Mesodermal cell (in vitro differentiated cells): ENCODE data around the gene ARF6. TPM values are rescaled to one million over a fixed set of nuclear protein-coding genes. Genes with fewer than 3 reads are reported as not detected.
A peak's percentile ranks its signal among the peaks of the same experiment; 100 is the strongest.

Experiments used
- H3K27ac ChIP-seq: 2 replicates; pipeline ENCODE4 v1.7.0; 2013; ENCODE audit warnings: mild to moderate bottlenecking, low read depth, low read length, moderate library complexity; ENCODE audit not compliant: severe bottlenecking
- H3K36me3 ChIP-seq: 2 replicates; pipeline ENCODE4 v1.7.1; 2013; ENCODE audit warnings: mild to moderate bottlenecking, low read length, moderate library complexity; ENCODE audit not compliant: control insufficient read depth, insufficient read depth
- H3K4me1 ChIP-seq: one replicate; pipeline ENCODE4 v1.7.1; 2013; ENCODE audit warnings: mild to moderate bottlenecking, low read length; ENCODE audit not compliant: insufficient read depth, control insufficient read depth, poor library complexity, severe bottlenecking
- H3K4me3 ChIP-seq: 2 replicates; pipeline ENCODE4 v1.7.0; 2013; ENCODE audit warnings: low read length, control low read depth, mild to moderate bottlenecking; ENCODE audit not compliant: insufficient read depth, poor library complexity, severe bottlenecking; ENCODE audit errors: extremely low read depth
- H3K9me3 ChIP-seq: 2 replicates; pipeline ENCODE4 v1.7.1; 2013; ENCODE audit warnings: mild to moderate bottlenecking, low read length, moderate library complexity; ENCODE audit not compliant: control insufficient read depth
- WGBS, 2 experiments: methylation state at CpG; one replicate each; pipeline ENCODE4 v1.1.5; 2013; ENCODE audit warnings: missing lambda C conversion rate in 2 of 2; ENCODE audit not compliant: insufficient coverage in 2 of 2; 5-methylcytosine and 5-hydroxymethylcytosine counted together
- polyA plus RNA-seq, 2 experiments: library from polyadenylated mRNA; stranded (reverse); fragments of 50-300 nt; gene quantifications; one replicate each; pipeline ENCODE4 v1.2.3, GENCODE V29; 2013

The ARF6 gene
- 54.1 TPM for polyA plus RNA-seq (2013, experiment 1 of 2)
- 59.3 TPM for polyA plus RNA-seq (2013, experiment 2 of 2)

- 0% methylated on average over 44 to 66 of the region's 66 CpGs for WGBS, 2 experiments
- H3K27ac ChIP-seq, result peak within 1 kb of the TSS; percentile 96
- H3K4me3 ChIP-seq, result peak within 1 kb of the TSS; percentile 98
- peaks cover 21% of the 10 kb centered on the region for H3K36me3 ChIP-seq
- H3K4me1 ChIP-seq, result peaks cover 5% of the 10 kb centered on the region
- no peaks in the 10 kb centered on the region for H3K9me3 ChIP-seq
Observed at GRCh38 chr14:49892636-49893308, at the start of gene ARF6. Gene ARF6, plus strand, starts transcription at chr14:49893082. Its CDS starts 655 bp downstream, at chr14:49893737.

GRCh38 chr14:49849213-49849847, 43.6 kb upstream of the ARF6 start:
- Histone ChIP-seq H3K4me1 (no peaks in the 10 kb centered on the region), H3K9me3 (no peaks in the 10 kb centered on the region), H3K4me3 (no peak overlapping the region), H3K36me3 (peaks cover 60% of the 10 kb centered on the region), H3K27ac (no peak overlapping the region)
- no CpG with 5 or more reads among the region's 1 CpG for WGBS, 2 experiments

GRCh38 chr14:49851813-49852212, 41.1 kb upstream of the ARF6 start:
- WGBS, 2 experiments, result no CpG with 5 or more reads among the region's 7 CpGs
- Histone ChIP-seq H3K4me3 (peak overlapping the region; percentile 93), H3K36me3 (peaks cover 37% of the 10 kb centered on the region), H3K27ac (peak overlapping the region; percentile 86), H3K4me1 (no peaks in the 10 kb centered on the region), H3K9me3 (no peaks in the 10 kb centered on the region)

- 0% methylated on average over 38 to 49 of the region's 49 CpGs for WGBS, 2 experiments
- H3K4me1 ChIP-seq, result no peaks in the 10 kb centered on the region
- no peaks in the 10 kb centered on the region for H3K9me3 ChIP-seq
- H3K4me3 ChIP-seq, result peak within 1 kb of the TSS; percentile 93
- peak within 1 kb of the TSS; percentile 86 for H3K27ac ChIP-seq
- H3K36me3 ChIP-seq, result peaks cover 30% of the 10 kb centered on the region
Observed at GRCh38 chr14:49852301-49853157, 40.4 kb upstream of the ARF6 start, which contains the start of gene NEMF. Gene NEMF, minus strand, starts transcription at chr14:49852788. Its CDS starts 35 bp downstream, at chr14:49852753.

GRCh38 chr14:49853158-49853477, 39.8 kb upstream of the ARF6 start:
- peak overlapping the region; percentile 93 for H3K4me3 ChIP-seq
- no peaks in the 10 kb centered on the region for H3K9me3 ChIP-seq
- no peaks in the 10 kb centered on the region for H3K4me1 ChIP-seq
- WGBS, 2 experiments, result 5 to 12% methylated on average over 10 to 14 of the region's 14 CpGs
- H3K36me3 ChIP-seq, result peaks cover 24% of the 10 kb centered on the region
- peak overlapping the region; percentile 53 for H3K27ac ChIP-seq

GRCh38 chr14:49853572-49854375, 39.1 kb upstream of the ARF6 start:
- H3K36me3 ChIP-seq, result peaks cover 19% of the 10 kb centered on the region
- H3K4me3 ChIP-seq, result peak overlapping the region; percentile 93
- H3K9me3 ChIP-seq, result no peaks in the 10 kb centered on the region
- no peaks in the 10 kb centered on the region for H3K4me1 ChIP-seq
- H3K27ac ChIP-seq, result no peak overlapping the region
- WGBS, 2 experiments, result 38 to 40% methylated on average over 14 of the region's 27 CpGs

- no peak overlapping the region for H3K27ac ChIP-seq
- no peaks in the 10 kb centered on the region for H3K9me3 ChIP-seq
- H3K4me1 ChIP-seq, result peaks cover 13% of the 10 kb centered on the region
- H3K36me3 ChIP-seq, result no peaks in the 10 kb centered on the region
- WGBS, 2 experiments, result 90 to 100% methylated on average over 2 to 3 of the region's 6 CpGs
- no peak overlapping the region for H3K4me3 ChIP-seq
Observed at GRCh38 chr14:49857427-49858003, 35.4 kb upstream of the ARF6 start.

GRCh38 chr14:49858383-49858782, 34.5 kb upstream of the ARF6 start:
- 89 to 92% methylated on average over 2 to 3 of the region's 3 CpGs for WGBS, 2 experiments
- Histone ChIP-seq H3K4me3 (no peak overlapping the region), H3K4me1 (peaks cover 13% of the 10 kb centered on the region), H3K27ac (no peak overlapping the region), H3K36me3 (no peaks in the 10 kb centered on the region), H3K9me3 (no peaks in the 10 kb centered on the region)

- peaks cover 20% of the 10 kb centered on the region for H3K4me1 ChIP-seq
- H3K9me3 ChIP-seq, result no peaks in the 10 kb centered on the region
- H3K27ac ChIP-seq, result peak overlapping the region; percentile 98
- H3K4me3 ChIP-seq, result peak overlapping the region; percentile 84
- 0 to 7% methylated on average over 3 of the region's 4 CpGs for WGBS, 2 experiments
- no peaks in the 10 kb centered on the region for H3K36me3 ChIP-seq
Observed at GRCh38 chr14:49860988-49861698, 31.7 kb upstream of the ARF6 start.
